Activated naive CD8-positive, alpha-beta T cell (primary cell): ENCODE data around the gene STARD3.

Experiments used
- H3K27ac Mint-ChIP-seq: one replicate; pipeline ENCODE4 v1.8.0; 2021; ENCODE audit warnings: mixed read lengths
- H3K27me3 Mint-ChIP-seq: one replicate; pipeline ENCODE4 v1.8.0; 2021; ENCODE audit warnings: mixed read lengths
- H3K36me3 Mint-ChIP-seq: one replicate; pipeline ENCODE4 v1.8.0; 2021; ENCODE audit warnings: mixed read lengths
- H3K4me1 Mint-ChIP-seq: one replicate; pipeline ENCODE4 v1.8.0; 2021; ENCODE audit warnings: low read depth, mixed read lengths
- H3K4me3 Mint-ChIP-seq: one replicate; pipeline ENCODE4 v1.8.0; 2021; ENCODE audit warnings: mild to moderate bottlenecking, mixed read lengths
- H3K9me3 Mint-ChIP-seq: one replicate; pipeline ENCODE4 v1.8.0; 2021; ENCODE audit warnings: low read depth, mixed read lengths

STARD3 gene

DNA sequence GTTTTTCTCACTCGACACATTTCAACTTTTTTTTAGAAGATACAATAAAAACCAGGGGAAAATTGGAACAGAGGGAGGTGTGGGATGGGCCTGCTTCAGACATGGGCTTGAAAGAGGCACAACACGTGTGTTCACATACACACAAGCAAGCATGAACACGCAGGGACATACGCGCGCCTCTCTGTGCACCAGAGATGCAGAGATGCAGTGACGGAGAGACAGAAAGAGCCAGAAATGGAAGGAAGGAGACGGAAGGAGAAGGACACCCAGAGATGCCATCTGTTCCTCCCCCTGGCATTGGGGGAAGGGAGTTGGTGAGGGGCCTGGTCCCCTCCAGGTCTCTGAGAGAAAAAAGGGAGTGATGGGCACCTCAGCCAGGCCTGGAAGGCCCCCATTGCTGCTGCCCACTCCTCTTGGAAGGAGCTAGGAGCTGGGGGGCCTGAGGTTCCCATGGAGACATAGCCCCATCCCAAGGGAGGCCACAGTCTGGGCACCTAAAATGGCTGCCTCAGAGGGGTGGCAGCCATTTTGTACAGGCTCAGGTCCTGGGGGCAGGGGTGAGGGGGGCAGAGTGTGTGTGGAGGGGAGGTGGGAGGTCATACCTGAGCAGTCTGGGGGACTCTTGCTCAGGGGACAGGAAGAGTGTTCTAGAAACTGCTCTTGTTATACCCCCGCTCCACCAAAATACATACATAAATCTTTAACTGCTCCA, 25.4 kb upstream of the STARD3 start:
- H3K9me3 Mint-ChIP-seq = no peaks in the 10 kb centered on the region
- H3K27me3 Mint-ChIP-seq = peaks cover 16% of the 10 kb centered on the region
- H3K27ac Mint-ChIP-seq = no peak overlapping the region
- no peaks in the 10 kb centered on the region for H3K36me3 Mint-ChIP-seq
- H3K4me1 Mint-ChIP-seq = peaks cover 5% of the 10 kb centered on the region
- no peak overlapping the region for H3K4me3 Mint-ChIP-seq

DNA sequence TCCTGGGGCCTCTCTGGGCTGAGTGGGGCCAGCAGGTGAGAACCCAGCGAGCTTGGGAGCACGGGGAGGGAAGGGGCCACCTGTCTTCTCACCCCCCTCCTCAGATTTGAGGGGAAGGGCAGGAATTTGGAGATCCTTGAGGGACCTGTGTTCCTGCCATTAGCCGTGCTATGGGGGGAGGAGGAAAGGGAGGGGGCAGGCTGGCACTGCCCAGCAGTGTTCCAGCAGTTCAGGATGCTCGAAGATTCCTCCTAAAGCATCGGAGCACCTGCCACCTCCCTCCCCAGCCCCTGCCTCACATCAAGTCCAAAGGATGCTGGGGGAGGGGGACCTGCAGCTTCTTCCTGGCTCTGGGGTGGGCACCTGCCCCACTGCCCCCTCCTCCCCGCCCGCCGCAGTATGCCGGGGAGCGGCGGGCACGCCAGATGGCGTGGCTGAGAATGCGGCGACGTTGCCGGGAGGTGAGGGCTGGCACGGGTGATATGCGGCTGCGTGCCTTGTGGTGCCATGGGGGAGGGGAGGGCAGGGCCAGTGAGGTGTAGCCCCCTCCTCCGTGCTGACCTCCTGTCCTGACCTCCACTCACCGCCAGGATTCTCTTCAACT, 24.6 kb upstream of the STARD3 start:
- H3K9me3 Mint-ChIP-seq = no peaks in the 10 kb centered on the region
- H3K4me1 Mint-ChIP-seq = peaks cover 3% of the 10 kb centered on the region
- no peak overlapping the region for H3K4me3 Mint-ChIP-seq
- H3K36me3 Mint-ChIP-seq = no peaks in the 10 kb centered on the region
- peaks cover 15% of the 10 kb centered on the region for H3K27me3 Mint-ChIP-seq
- no peak overlapping the region for H3K27ac Mint-ChIP-seq

DNA sequence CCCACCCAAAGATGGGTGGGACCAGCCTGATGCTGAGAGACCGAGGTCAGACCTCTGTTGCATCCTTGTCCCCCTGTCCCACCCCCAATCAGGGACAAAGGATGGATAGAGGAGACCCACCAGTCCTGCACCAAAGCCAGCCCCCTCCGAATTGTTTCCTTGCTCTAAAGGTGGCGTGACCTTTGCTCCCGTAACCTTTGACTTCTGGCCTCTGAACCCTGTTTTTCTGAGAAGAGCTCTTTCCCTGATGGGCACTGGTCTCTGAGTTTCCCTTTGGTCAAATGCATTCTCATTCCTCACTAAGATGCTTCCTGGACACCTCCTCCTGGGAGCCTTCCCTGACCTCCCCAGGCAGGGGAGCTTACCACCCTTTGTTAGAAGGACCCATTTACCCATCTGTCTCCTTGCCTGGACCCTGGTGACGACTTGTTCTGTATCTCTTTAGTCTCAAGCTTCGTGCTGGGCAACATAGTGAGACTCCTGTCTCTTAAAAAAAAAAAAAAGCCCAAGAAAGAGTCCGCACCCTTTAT, 23.9 kb upstream of the STARD3 start:
- H3K4me3 Mint-ChIP-seq = no peak overlapping the region
- H3K27me3 Mint-ChIP-seq = peaks cover 15% of the 10 kb centered on the region
- no peak overlapping the region for H3K27ac Mint-ChIP-seq
- peaks cover 3% of the 10 kb centered on the region for H3K4me1 Mint-ChIP-seq
- no peaks in the 10 kb centered on the region for H3K36me3 Mint-ChIP-seq
- H3K9me3 Mint-ChIP-seq = no peaks in the 10 kb centered on the region

DNA sequence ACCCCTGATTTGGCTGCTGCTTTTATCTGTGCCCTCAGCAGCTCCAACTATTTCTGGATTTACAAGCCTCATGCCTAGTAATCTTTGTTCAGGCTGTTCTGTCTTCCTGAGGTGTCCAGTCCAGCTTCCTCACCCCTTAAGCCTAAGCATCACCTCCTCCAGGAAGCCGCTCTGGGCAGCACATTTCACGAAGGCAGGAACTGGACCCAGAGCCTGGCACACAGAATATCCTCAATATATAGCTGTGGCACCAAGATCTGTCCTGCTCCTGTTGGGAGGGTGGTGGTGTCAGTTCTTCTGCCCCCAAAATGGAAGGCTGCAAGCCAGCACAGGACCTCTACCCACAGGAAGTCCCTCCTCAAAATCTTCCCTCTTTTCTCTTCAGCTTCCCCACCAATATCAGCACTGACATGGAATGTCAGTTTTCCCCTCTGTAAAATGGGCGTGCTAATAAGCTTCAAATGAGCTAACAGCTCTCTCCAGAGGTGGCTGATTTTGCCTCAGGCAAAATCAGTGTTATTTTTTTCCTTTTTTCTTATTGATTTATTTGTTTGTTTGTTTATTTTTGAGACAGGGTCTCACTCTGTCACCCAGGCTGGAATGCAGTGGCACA, 22.3 kb upstream of the STARD3 start:
- Mint-ChIP-seq H3K27me3 (peaks cover 3% of the 10 kb centered on the region), H3K9me3 (no peaks in the 10 kb centered on the region), H3K27ac (no peak overlapping the region), H3K36me3 (no peaks in the 10 kb centered on the region), H3K4me1 (no peaks in the 10 kb centered on the region), H3K4me3 (no peak overlapping the region)

DNA sequence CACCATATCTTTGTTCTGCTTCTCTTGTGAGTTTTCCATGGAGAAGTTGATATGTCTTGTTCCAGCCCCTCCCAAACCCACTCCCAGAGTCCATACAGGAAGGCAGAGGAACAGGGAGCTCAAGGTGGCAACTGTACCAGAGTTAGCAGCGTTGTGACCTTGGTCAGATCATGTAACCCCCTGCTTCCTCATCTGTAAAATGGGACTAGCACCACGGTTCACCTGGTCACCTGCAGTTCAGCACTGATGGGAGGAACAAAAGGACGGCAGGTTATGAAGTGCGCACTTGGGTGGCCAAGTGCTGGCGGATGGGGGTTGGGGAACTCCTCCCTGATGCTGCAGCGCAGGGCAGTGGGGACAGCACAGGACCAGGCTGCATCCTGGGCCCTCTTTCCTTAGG, 21.5 kb upstream of the STARD3 start:
- H3K36me3 Mint-ChIP-seq = no peaks in the 10 kb centered on the region
- H3K4me1 Mint-ChIP-seq = no peaks in the 10 kb centered on the region
- peaks cover 3% of the 10 kb centered on the region for H3K27me3 Mint-ChIP-seq
- H3K9me3 Mint-ChIP-seq = no peaks in the 10 kb centered on the region
- H3K4me3 Mint-ChIP-seq = no peak overlapping the region
- H3K27ac Mint-ChIP-seq = no peak overlapping the region

DNA sequence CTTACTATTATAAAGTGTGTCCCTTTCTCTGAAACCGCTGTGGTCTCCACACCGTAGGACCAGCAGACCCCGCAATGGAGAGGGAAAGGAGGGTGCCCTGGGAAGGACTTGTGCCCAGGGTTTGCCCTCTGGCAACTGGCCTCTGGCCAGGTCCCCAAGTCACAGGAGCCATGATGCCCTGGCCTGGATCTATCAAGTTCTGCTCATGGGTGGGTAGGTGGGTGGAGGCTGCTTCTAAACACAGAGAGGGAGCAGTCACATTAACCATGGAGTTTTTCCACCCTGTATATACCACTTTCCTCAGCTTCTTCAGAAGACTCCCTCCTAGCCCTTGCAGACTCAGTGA, 19.9 kb upstream of the STARD3 start:
- Mint-ChIP-seq H3K4me1 (peaks cover 2% of the 10 kb centered on the region), H3K9me3 (no peaks in the 10 kb centered on the region), H3K36me3 (no peaks in the 10 kb centered on the region), H3K4me3 (peak overlapping the region; percentile 66), H3K27ac (peak overlapping the region; percentile 41), H3K27me3 (no peaks in the 10 kb centered on the region)

DNA sequence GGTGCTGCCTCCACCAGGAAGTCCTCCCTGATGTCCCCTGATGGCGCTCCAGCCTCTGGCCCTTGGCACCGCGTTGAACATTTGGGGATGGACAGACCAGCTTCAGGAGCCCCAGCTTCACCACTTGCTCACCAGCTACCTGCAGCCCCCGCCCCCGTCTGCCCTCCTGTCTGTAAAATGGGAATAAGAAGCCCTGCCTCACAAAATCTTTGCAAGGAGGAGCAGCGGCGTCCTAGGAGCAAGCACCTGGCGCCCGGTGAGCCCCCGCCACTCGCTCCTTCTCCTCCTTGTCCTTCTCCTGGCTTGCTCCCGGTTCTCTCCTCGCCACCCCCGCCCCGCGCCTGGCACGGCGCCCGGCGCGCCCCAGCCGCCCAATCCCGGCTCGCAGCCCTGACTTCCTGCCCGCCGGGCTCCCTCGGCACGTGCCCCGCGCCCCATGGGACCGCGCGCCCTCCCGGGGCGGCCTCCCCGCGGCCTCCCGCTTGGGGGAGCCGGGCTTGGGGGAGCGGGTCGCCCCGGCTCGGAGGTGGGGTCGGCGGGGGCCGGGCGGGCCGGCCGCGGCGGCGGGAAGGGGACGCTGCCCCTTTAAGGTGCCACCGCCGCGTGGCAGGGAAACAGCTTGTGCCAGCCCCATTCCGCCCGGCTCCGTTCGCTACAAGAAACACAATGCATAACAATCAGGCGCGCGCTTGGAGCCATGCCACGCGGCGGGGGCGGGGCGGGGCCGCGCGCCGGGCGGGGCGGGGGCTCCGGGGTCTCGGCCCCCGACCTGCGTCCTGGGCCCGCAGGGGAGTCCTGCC, 19.3 kb upstream of the STARD3 start:
- H3K4me3 Mint-ChIP-seq = peak overlapping the region; percentile 82
- H3K27me3 Mint-ChIP-seq = no peaks in the 10 kb centered on the region
- no peaks in the 10 kb centered on the region for H3K36me3 Mint-ChIP-seq
- H3K9me3 Mint-ChIP-seq = no peaks in the 10 kb centered on the region
- H3K27ac Mint-ChIP-seq = peak overlapping the region; percentile 41
- peaks cover 6% of the 10 kb centered on the region for H3K4me1 Mint-ChIP-seq

DNA sequence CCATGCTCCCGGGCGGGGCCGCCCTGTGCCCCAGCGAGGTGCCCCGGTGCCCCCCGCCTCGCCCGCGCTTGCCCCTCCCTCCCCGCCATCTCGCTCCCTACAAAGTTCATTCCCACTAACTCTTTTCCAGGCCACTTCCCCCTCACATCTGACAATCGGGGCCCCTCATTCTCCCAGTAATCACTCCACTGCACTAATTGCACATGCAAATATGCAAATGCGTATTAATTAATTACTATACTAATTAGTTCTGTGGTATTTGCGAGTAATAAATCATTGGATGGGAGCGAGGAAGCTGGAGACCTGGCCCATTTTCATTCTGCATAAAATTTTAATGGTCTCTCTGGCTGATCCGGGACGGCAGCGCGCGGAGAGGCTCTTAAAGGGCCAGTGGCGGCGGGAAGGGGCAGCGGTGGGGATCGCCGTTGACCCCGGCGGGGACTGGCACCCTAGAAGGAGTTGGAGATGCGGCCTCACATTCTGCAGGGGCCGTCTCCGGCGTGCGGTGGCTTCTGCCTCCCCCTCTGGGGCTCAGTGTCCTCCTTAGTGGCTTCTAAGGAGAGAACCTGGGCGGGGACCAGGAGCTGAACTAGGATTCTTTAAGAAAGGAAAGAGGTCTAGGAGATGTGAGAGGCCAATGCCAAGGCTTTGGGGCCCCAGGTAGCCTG, 18.6 kb upstream of the STARD3 start:
- peak overlapping the region; percentile 78 for H3K27ac Mint-ChIP-seq
- H3K36me3 Mint-ChIP-seq = no peaks in the 10 kb centered on the region
- no peaks in the 10 kb centered on the region for H3K27me3 Mint-ChIP-seq
- peaks cover 7% of the 10 kb centered on the region for H3K4me1 Mint-ChIP-seq
- no peaks in the 10 kb centered on the region for H3K9me3 Mint-ChIP-seq
- peak overlapping the region; percentile 82 for H3K4me3 Mint-ChIP-seq

DNA sequence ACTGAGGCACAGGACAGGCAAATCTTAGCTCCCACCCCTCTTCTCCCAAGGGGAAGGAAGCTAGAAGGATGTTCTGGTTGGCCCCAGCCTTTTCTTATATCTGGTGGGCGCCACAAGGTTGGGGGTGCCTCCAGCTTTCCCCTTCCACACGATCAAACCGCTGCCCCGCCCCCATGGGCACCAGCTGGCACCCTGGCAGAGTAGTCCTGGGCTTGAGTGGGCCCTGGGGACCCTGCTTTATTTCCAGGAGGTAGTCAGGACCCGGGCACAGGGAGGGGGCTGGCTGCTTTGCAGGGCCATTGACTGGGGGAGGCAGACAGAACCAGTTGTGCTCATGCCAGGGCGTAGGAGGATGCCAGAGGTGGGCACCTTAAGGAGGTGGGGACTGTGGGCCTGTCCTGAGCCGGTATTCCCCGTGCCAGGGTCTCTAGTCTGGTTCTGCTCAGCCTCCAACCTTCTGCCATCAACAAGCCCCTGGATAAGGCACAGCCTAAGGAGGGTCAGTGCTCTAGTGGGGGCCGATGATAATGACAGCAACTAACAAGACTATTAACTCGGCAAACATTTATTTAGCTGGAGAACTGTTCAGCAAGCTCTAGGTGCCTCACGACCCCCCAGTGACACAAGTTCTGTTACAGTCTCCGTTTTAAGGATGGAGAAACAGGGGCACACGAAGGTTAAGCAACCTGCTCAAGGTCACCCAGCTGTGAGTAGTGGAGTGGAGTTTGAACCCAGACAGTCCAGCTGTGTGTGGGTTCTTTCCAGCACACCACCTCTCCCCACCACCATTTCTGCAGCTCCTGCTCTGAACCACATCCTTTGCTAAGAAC, 17.8 kb upstream of the STARD3 start:
- Mint-ChIP-seq H3K27ac (no peak overlapping the region), H3K4me1 (peaks cover 11% of the 10 kb centered on the region), H3K36me3 (no peaks in the 10 kb centered on the region), H3K4me3 (peak overlapping the region; percentile 44), H3K9me3 (no peaks in the 10 kb centered on the region), H3K27me3 (no peaks in the 10 kb centered on the region)

DNA sequence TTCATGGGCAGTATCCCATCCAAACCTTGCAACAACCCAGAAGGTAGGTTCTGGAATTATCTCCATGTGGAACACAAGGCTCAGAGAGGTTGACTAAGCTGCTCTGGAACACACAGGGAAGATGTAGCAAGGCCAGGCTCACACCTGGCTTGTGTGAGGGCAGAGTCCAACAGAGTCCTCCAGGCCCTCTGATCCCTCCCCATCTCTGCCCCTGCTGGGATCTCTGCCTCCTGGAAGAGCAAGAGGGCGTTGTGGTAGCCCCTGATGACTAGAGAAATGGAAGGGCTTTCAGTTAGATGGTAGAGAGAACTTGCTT, 17.2 kb upstream of the STARD3 start:
- Mint-ChIP-seq H3K27me3 (no peaks in the 10 kb centered on the region), H3K27ac (no peak overlapping the region), H3K36me3 (no peaks in the 10 kb centered on the region), H3K4me3 (no peak overlapping the region), H3K4me1 (peaks cover 11% of the 10 kb centered on the region), H3K9me3 (no peaks in the 10 kb centered on the region)

DNA sequence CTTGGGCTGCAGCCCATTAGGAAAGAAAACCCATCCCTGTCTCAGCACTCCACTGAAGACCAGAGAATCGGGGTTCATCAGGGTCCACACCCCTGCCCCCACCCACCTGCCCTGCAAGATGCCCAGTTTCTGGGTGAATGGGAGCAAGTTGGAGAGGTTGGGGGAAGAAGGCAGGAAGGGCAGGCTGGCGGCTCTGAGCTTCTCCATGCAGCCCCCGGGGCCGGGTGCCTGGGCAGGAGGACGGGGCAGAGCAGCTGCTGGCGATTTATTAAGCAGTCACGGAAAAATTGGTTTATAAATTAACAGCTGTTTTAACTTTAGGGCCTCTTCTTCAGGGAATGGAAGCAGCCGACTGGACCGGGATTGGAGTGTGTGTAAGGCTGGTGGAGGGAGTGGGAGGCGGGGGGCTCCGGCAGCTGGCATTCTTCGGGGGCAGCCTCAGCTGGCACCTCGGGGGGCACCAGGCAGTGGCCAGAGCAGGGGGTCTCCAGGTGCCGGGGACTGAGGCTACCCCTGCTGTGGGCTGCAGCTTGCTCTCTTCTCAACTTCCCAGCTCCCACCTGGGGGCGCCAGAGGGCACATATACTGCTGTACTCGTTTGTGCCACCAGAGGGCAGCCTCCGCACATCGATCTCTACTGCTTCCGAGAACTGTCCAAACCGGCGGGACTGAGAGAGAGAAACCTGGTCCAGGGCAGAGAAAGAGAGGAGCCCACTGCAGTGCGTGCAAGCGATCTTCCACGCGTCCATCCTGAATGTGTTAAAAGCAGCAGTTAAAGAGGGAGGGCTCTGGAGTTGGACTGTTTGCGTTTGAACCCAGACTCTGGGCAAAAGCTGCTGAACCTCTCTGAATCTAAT, 15.2 kb upstream of the STARD3 start:
- H3K4me1 Mint-ChIP-seq = peaks cover 18% of the 10 kb centered on the region
- no peaks in the 10 kb centered on the region for H3K36me3 Mint-ChIP-seq
- H3K9me3 Mint-ChIP-seq = no peaks in the 10 kb centered on the region
- H3K27ac Mint-ChIP-seq = no peak overlapping the region
- peaks cover 1% of the 10 kb centered on the region for H3K27me3 Mint-ChIP-seq
- H3K4me3 Mint-ChIP-seq = peak overlapping the region; percentile 70

DNA sequence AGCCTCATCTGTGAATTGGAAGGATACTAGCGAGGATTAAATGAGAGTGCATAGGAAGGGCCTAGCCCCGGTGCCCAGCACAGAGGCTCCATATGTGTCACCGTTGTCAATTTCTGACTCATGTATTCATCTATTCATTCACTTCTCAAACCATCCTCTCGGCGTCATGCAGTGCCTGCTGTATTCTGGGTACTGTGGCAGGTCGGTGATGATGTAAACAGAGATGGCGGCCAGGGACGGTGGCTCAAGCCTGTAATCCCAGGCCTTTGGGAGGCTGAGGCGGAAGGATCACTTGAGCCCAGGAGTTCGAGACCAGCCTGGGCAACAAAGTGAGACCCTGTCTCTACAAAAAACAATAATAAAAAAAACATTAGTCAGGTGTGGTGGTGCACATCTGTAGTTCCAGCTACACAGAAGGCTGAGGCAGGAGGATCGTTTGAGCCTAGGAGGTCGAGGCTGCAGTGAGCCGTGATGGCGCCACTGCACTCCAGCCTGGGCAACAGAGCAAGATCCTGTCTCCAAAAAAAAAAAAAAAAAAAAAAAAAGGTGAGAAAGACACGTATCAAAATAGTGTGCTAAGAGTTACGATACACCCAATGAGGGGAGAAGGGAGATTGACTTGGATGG, 14.5 kb upstream of the STARD3 start:
- Mint-ChIP-seq H3K27ac (no peak overlapping the region), H3K27me3 (peaks cover 1% of the 10 kb centered on the region), H3K36me3 (no peaks in the 10 kb centered on the region), H3K9me3 (no peaks in the 10 kb centered on the region), H3K4me3 (peak overlapping the region; percentile 70), H3K4me1 (peaks cover 20% of the 10 kb centered on the region)

DNA sequence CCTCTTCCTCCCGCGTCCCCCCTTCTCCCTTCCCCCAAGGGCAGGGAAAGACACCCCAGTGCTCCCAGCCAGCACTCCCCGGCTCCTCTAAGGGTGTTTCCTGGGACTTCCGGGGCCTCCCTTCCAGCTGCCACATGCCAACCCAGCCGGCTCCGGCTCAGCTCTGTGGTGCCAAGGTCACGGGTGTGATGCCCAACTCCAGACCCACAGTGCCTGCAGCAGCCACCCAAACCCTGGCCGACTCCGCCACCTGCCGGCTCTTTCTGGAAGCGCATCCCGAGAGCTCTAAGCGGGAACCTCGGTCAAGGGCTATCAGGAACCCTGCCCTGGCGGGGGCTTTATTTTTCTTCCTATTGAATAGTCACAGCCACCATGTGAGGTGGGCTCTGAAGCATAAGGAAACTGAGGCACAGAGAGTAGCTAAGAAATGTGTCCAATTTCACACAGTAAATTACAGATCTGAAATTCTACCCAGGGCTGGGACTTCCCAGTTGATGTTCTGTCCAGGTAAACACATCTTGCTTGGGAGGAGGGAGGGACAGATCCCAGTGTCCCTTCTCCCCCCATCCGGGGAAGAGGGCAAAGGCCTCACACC, 13.5 kb upstream of the STARD3 start:
- H3K27ac Mint-ChIP-seq = no peak overlapping the region
- no peaks in the 10 kb centered on the region for H3K36me3 Mint-ChIP-seq
- H3K27me3 Mint-ChIP-seq = peaks cover 1% of the 10 kb centered on the region
- peaks cover 20% of the 10 kb centered on the region for H3K4me1 Mint-ChIP-seq
- H3K4me3 Mint-ChIP-seq = no peak overlapping the region
- H3K9me3 Mint-ChIP-seq = no peaks in the 10 kb centered on the region
